HepG2 (cell line): ENCODE measurements around the gene PHRF1.

Source experiments
- CREB1 ChIP-seq, 2 experiments: fragments of 450-650 bp in 1 of 2; IDR thresholded peaks; 2 replicates each; pipeline ENCODE4 v1.6.1; 2016 to 2017; ENCODE audit warnings: control low read depth in 1 of 2, mild to moderate bottlenecking in 1 of 2, missing compliant biosample characterization in 1 of 2, missing genetic modification characterization in 1 of 2
- CTCF ChIP-seq: sonication (generic); formaldehyde crosslinking; IDR thresholded peaks from 2 replicates; pipeline ENCODE4 v1.5.0; 2020; ENCODE audit warnings: mild to moderate bottlenecking, missing genetic modification reagents, moderate library complexity
- MXD4 ChIP-seq: IDR thresholded peaks from 2 replicates; pipeline ENCODE4 v1.6.1; 2016; ENCODE audit warnings: mild to moderate bottlenecking, missing biosample characterization, missing genetic modification reagents
- NBN ChIP-seq: fragments of 450-650 bp; conservative IDR thresholded peaks from 2 replicates; pipeline ENCODE4 v1.6.1; 2017
- NR2C2 ChIP-seq: sonication (generic); formaldehyde crosslinking; IDR thresholded peaks from 2 replicates; pipeline ENCODE4 v1.4.0; 2020; ENCODE audit warnings: missing genetic modification reagents, mild to moderate bottlenecking, moderate library complexity, borderline replicate concordance
- POLR2AphosphoS2 ChIP-seq: IDR thresholded peaks from 2 replicates; pipeline ENCODE4 v1.6.1; 2011; ENCODE audit warnings: low read depth, low read length, improper control_type of control experiment
- RAD21 ChIP-seq: fragments of 450-650 bp; formaldehyde crosslinking; IDR thresholded peaks from 2 replicates; pipeline ENCODE4 v1.5.0; 2020; ENCODE audit warnings: mild to moderate bottlenecking
- TARDBP ChIP-seq: sonication (generic); formaldehyde crosslinking; IDR thresholded peaks from 2 replicates; pipeline ENCODE4 v1.8.0; 2022; ENCODE audit warnings: mild to moderate bottlenecking, missing genetic modification reagents
- ZNF274 ChIP-seq: sonication (generic); formaldehyde crosslinking; IDR thresholded peaks from 2 replicates; pipeline ENCODE4 v1.5.1; 2020; ENCODE audit warnings: mild to moderate bottlenecking, missing genetic modification reagents
- ZNF609 ChIP-seq: sonication (generic); formaldehyde crosslinking; IDR thresholded peaks from 2 replicates; pipeline ENCODE4 v1.4.0; 2020; ENCODE audit warnings: mild to moderate bottlenecking, missing genetic modification reagents, borderline replicate concordance
- ZNF891 ChIP-seq: sonication (generic); formaldehyde crosslinking; IDR thresholded peaks from 2 replicates; pipeline ENCODE4 v1.5.0; 2020; ENCODE audit warnings: mild to moderate bottlenecking, missing genetic modification reagents

GRCh38 chr11:615504-616319, 39.4 kb downstream of the PHRF1 start, which contains the start of gene IRF7:
- TF ChIP-seq MXD4 (CRISPR knock-in tag) (no peak), ZNF274 (no peak), RAD21 (CRISPR knock-in tag) (no peak), CTCF (CRISPR knock-in tag) (no peak), POLR2AphosphoS2 (no peak), TARDBP (no peak), CREB1 (IDR thresholded peaks at IDR 0.05) (no peak), CREB1 (CRISPR knock-in tag; IDR thresholded peaks at IDR 0.05) (no peak), NBN (no peak), NR2C2 (no peak), ZNF609 (no peak), ZNF891 (CRISPR knock-in tag) (no peak)
